Activated naive CD4-positive, alpha-beta T cell treated with anti-CD3 and anti-CD28 coated beads for 36 hours (primary cell): ENCODE measurements around the gene LIPT1. TPM values are rescaled to one million over a fixed set of nuclear protein-coding genes. Genes with fewer than 3 reads are reported as not detected.
"Not testable (repeated sequence)": the region's sequence is repeated elsewhere in the genome, so short reads cannot be mapped to it uniquely, and the experiment has no call there.

Experiments
- CTCF ChIA-PET: fragments of 350-600 bp; sonication (Branson Sonifier 250); formaldehyde crosslinking; loops from one replicate; lab custom pipeline; 2021; ENCODE audit warnings: antibody characterized with exemption; lab: Charles Lee
- DNase-seq: peaks from one replicate; pipeline ENCODE4 v3.0.0-alpha.2; 2020
- H3K27ac Mint-ChIP-seq: one replicate; pipeline ENCODE4 v1.8.0; 2021; ENCODE audit warnings: mild to moderate bottlenecking, mixed read lengths
- H3K27me3 Mint-ChIP-seq: one replicate; pipeline ENCODE4 v1.8.0; 2021; ENCODE audit warnings: low read depth, mixed read lengths
- H3K36me3 Mint-ChIP-seq: one replicate; pipeline ENCODE4 v1.8.0; 2021; ENCODE audit warnings: low read depth, mixed read lengths
- H3K4me1 Mint-ChIP-seq: one replicate; pipeline ENCODE4 v1.8.0; 2021; ENCODE audit warnings: low read depth, mixed read lengths
- H3K4me3 Mint-ChIP-seq: one replicate; pipeline ENCODE4 v1.8.0; 2021; ENCODE audit warnings: mild to moderate bottlenecking, moderate library complexity, mixed read lengths
- H3K9me3 Mint-ChIP-seq: one replicate; pipeline ENCODE4 v1.8.0; 2021; ENCODE audit warnings: mixed read lengths
- intact Hi-C: fragments of 100-400 bp; cut with micrococcal nuclease; formaldehyde crosslinking; loops from one replicate; pipeline ENCODE4 v1.15.1; 2023
- total RNA-seq, 2 experiments: library from RNA; stranded (reverse); gene quantifications; one replicate each; pipeline ENCODE4 v1.2.3, GENCODE V29; 2021

Gene LIPT1
- total RNA-seq = 1 to 10 TPM; 7.0 to 8.1 TPM

- CTCF ChIA-PET = interaction anchor here (0.7 to 1.6 kb wide), 3 partner anchors 13 to 25 kb away, joined by 3 read pairs; partner anchors contain the start of gene C2orf15
- intact Hi-C loops = loop anchor here (1.0 to 10.0 kb wide), 7 partner anchors 14 to 700 kb away; partner anchors contain the start of genes C2orf15, COA5, MGAT4A and MITD1
These were observed at the start of gene LIPT1, which contains the start of gene TSGA10 for GRCh38 chr2:99154643-99155536. Gene LIPT1 (plus strand): TSS chr2:99154967. CDS start chr2:99161958, 6,991 bp downstream. Gene TSGA10 (minus strand): TSS chr2:99154942. CDS start chr2:99109439, 45,503 bp downstream.

GRCh38 chr2:99106913-99107312 is 47.9 kb upstream of the LIPT1 start:
- intact Hi-C loops = no loop called here
- no peak for DNase-seq
- Mint-ChIP-seq H3K4me3 (no peak overlapping the region), H3K27ac (no peak overlapping the region), H3K4me1 (peaks cover 2% of the 10 kb centered on the region), H3K27me3 (no peaks in the 10 kb centered on the region), H3K36me3 (no peaks in the 10 kb centered on the region), H3K9me3 (no peaks in the 10 kb centered on the region)
- CTCF ChIA-PET = no interaction called here

More at GRCh38 chr2:99154643-99155536, at the start of gene LIPT1, which contains the start of gene TSGA10:
- DNase-seq = peak; percentile 95
- Mint-ChIP-seq H3K9me3 (no peaks in the 10 kb centered on the region), H3K27me3 (no peaks in the 10 kb centered on the region), H3K27ac (no peak within 1 kb of the TSS), H3K4me3 (no peak within 1 kb of the TSS), H3K36me3 (peaks cover 13% of the 10 kb centered on the region), H3K4me1 (peaks cover 39% of the 10 kb centered on the region)

- intact Hi-C loops = no loop called here
These were observed 43.5 kb upstream of the LIPT1 start for GRCh38 chr2:99111236-99111635.

DNA sequence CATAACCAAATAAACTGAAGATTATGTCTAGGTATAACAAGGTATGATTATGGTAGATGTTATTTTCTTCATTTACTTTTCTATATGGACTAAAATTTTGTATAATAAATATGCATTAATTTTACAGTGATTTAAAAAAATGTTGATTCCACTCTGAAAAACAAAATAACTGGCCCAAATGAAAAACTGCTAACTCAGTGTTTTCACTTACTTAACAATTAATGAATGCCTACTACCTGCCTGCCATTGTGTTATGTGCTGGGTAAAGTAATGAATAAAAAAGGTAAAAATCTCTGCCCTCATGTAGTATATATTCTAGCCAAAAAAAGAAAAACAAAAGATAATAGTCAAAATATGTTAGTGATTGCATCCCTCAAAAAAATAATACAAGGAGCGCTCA is 42.8 kb upstream of the LIPT1 start:
- CTCF ChIA-PET = no interaction called here
- intact Hi-C loops = no loop called here

More at GRCh38 chr2:99111236-99111635, 43.5 kb upstream of the LIPT1 start:
- no peaks in the 10 kb centered on the region for H3K9me3 Mint-ChIP-seq
- no peaks in the 10 kb centered on the region for H3K4me1 Mint-ChIP-seq
- H3K27ac Mint-ChIP-seq = no peak overlapping the region
- CTCF ChIA-PET = no interaction called here
- DNase-seq = no peak
- no peaks in the 10 kb centered on the region for H3K27me3 Mint-ChIP-seq
- no peak overlapping the region for H3K4me3 Mint-ChIP-seq
- no peaks in the 10 kb centered on the region for H3K36me3 Mint-ChIP-seq

GRCh38 chr2:99112617-99113016 is 42.1 kb upstream of the LIPT1 start:
- H3K9me3 Mint-ChIP-seq = no peaks in the 10 kb centered on the region
- CTCF ChIA-PET = no interaction called here
- H3K36me3 Mint-ChIP-seq = no peaks in the 10 kb centered on the region
- H3K27ac Mint-ChIP-seq = no peak overlapping the region
- no peaks in the 10 kb centered on the region for H3K27me3 Mint-ChIP-seq
- intact Hi-C loops = no loop called here
- no peaks in the 10 kb centered on the region for H3K4me1 Mint-ChIP-seq
- H3K4me3 Mint-ChIP-seq = no peak overlapping the region
- DNase-seq = no peak

More for the DNA sequence above, 42.8 kb upstream of the LIPT1 start:
- no peaks in the 10 kb centered on the region for H3K4me1 Mint-ChIP-seq
- H3K9me3 Mint-ChIP-seq = no peaks in the 10 kb centered on the region
- H3K4me3 Mint-ChIP-seq = no peak overlapping the region
- no peaks in the 10 kb centered on the region for H3K36me3 Mint-ChIP-seq
- H3K27me3 Mint-ChIP-seq = no peaks in the 10 kb centered on the region
- no peak overlapping the region for H3K27ac Mint-ChIP-seq
- DNase-seq = no peak

GRCh38 chr2:99127981-99128380 is 26.8 kb upstream of the LIPT1 start:
- intact Hi-C loops = no loop called here
- no peaks in the 10 kb centered on the region for H3K27me3 Mint-ChIP-seq
- H3K36me3 Mint-ChIP-seq = peaks cover 50% of the 10 kb centered on the region
- H3K9me3 Mint-ChIP-seq = peaks cover 74% of the 10 kb centered on the region
- H3K4me1 Mint-ChIP-seq = no peaks in the 10 kb centered on the region
- H3K4me3 Mint-ChIP-seq = no peak overlapping the region
- CTCF ChIA-PET = interaction anchor here (1.5 kb wide), 1 partner anchor 24 kb away, joined by 3 read pairs; no protein-coding TSS in a partner anchor
- no peak overlapping the region for H3K27ac Mint-ChIP-seq
- no peak for DNase-seq

GRCh38 chr2:99135044-99135556 is 19.7 kb upstream of the LIPT1 start:
- peaks cover 23% of the 10 kb centered on the region for H3K36me3 Mint-ChIP-seq
- CTCF ChIA-PET = interaction anchor here (0.6 kb wide), 1 partner anchor 1323 kb away, joined by 3 read pairs; no protein-coding TSS in a partner anchor
- H3K27ac Mint-ChIP-seq = not testable (repeated sequence)

GRCh38 chr2:99139003-99139402 is 15.8 kb upstream of the LIPT1 start:
- CTCF ChIA-PET = interaction anchor here (0.6 to 1.0 kb wide), 6 partner anchors 21 to 1513 kb away, joined by 3 to 5 read pairs (median 4); no protein-coding TSS in a partner anchor
- Mint-ChIP-seq H3K9me3 (peaks cover 10% of the 10 kb centered on the region), H3K27me3 (no peaks in the 10 kb centered on the region), H3K4me1 (peaks cover 17% of the 10 kb centered on the region), H3K27ac (no peak overlapping the region), H3K36me3 (peaks cover 14% of the 10 kb centered on the region), H3K4me3 (no peak overlapping the region)
- intact Hi-C loops = no loop called here
- no peak for DNase-seq

More at GRCh38 chr2:99135044-99135556, 19.7 kb upstream of the LIPT1 start:
- H3K4me1 Mint-ChIP-seq, intact Hi-C loops, H3K27me3 Mint-ChIP-seq, DNase-seq, H3K4me3 Mint-ChIP-seq: not testable (repeated sequence)
- H3K9me3 Mint-ChIP-seq = peaks cover 41% of the 10 kb centered on the region

- peaks cover 17% of the 10 kb centered on the region for H3K4me1 Mint-ChIP-seq
- DNase-seq = no peak
- intact Hi-C loops = loop anchor here (2.0 kb wide), 1 partner anchor 43 kb away; no protein-coding TSS in a partner anchor
- CTCF ChIA-PET = interaction anchor here (0.7 to 1.9 kb wide), 3 partner anchors 20 to 40 kb away, joined by 3 to 6 read pairs (median 3); partner anchors contain the start of genes MITD1 and MRPL30
- H3K9me3 Mint-ChIP-seq = peaks cover 9% of the 10 kb centered on the region
- no peaks in the 10 kb centered on the region for H3K27me3 Mint-ChIP-seq
- peak overlapping the region; percentile 93 for H3K4me3 Mint-ChIP-seq
- H3K36me3 Mint-ChIP-seq = peaks cover 10% of the 10 kb centered on the region
- H3K27ac Mint-ChIP-seq = peak overlapping the region; percentile 67
These were observed 14.5 kb upstream of the LIPT1 start for GRCh38 chr2:99140056-99140859.

DNA sequence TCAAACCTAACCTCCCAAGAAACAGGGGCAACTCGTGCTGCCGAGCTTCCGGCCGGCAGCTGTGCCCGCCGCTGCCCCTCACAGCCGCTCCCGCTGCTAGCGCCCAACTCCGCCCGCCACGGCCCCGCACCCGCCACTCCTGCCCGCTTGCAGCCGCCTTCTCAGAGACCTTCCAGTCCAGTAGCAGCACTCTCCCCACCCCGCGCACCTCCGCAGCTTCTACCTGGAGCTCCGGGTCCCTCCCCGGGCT is 14.0 kb upstream of the LIPT1 start:
- no peak for DNase-seq
- Mint-ChIP-seq H3K27ac (peak overlapping the region; percentile 67), H3K4me1 (peaks cover 17% of the 10 kb centered on the region), H3K4me3 (peak overlapping the region; percentile 93), H3K9me3 (peaks cover 9% of the 10 kb centered on the region), H3K27me3 (no peaks in the 10 kb centered on the region), H3K36me3 (peaks cover 8% of the 10 kb centered on the region)
- CTCF ChIA-PET = interaction anchor here (0.7 to 1.9 kb wide), 4 partner anchors 15 to 40 kb away, joined by 3 to 6 read pairs (median 3); partner anchors contain the start of genes LIPT1, MITD1, MRPL30 and TSGA10
- intact Hi-C loops = loop anchor here (1.0 to 2.0 kb wide), 6 partner anchors 14 to 350 kb away; partner anchors contain the start of genes LIPT1, MITD1, MRPL30 and REV1
